ENCODE results near the gene CHRD.

GRCh38 chr3:184335291-184335660 is 44.6 kb upstream of the CHRD start:
- TF ChIP-seq CTCF (IDR thresholded peaks at IDR 0.05; ENCODE audit: borderline replicate concordance, extremely low read depth, low read length, poor library complexity, severe bottlenecking): no peak
- no peak for TF ChIP-seq EZH2 (IDR thresholded peaks at IDR 0.05; ENCODE audit: borderline replicate concordance, low read depth, low read length, severe bottlenecking)
